ENCODE results near the gene DLG2.
"Not testable (repeated sequence)": the region's sequence is repeated elsewhere in the genome, so short reads cannot be mapped to it uniquely, and the experiment has no call there.

DNA sequence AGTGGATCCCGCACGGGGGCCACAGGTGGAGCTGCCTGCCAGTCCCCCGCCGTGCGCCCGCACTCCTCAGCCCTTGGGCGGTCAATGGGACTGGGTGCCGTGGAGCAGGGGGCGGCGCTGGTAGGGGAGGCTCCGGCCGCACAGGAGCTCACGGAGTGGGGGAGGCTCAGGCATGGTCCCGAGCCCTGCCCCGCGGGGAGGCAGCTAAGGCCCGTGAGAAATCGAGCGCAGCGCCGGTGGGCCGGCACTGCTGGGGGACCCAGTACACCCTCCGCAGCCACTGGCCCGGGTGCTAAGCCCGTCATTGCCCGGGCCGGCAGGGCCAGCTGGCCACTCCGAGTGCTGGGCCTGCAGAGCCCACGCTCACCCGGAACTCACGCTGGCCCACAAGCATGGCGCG, 1318.7 kb downstream of the DLG2 start:
- TF ChIP-seq, protein P1, sequence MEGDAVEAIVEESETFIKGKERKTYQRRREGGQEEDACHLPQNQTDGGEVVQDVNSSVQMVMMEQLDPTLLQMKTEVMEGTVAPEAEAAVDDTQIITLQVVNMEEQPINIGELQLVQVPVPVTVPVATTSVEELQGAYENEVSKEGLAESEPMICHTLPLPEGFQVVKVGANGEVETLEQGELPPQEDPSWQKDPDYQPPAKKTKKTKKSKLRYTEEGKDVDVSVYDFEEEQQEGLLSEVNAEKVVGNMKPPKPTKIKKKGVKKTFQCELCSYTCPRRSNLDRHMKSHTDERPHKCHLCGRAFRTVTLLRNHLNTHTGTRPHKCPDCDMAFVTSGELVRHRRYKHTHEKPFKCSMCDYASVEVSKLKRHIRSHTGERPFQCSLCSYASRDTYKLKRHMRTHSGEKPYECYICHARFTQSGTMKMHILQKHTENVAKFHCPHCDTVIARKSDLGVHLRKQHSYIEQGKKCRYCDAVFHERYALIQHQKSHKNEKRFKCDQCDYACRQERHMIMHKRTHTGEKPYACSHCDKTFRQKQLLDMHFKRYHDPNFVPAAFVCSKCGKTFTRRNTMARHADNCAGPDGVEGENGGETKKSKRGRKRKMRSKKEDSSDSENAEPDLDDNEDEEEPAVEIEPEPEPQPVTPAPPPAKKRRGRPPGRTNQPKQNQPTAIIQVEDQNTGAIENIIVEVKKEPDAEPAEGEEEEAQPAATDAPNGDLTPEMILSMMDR (IDR thresholded peaks at IDR 0.05), result not testable (repeated sequence)
- not testable (repeated sequence) for TF ChIP-seq POLR2A (IDR thresholded peaks at IDR 0.05)
